ENCODE results near the gene PLXNA4.

DNA sequence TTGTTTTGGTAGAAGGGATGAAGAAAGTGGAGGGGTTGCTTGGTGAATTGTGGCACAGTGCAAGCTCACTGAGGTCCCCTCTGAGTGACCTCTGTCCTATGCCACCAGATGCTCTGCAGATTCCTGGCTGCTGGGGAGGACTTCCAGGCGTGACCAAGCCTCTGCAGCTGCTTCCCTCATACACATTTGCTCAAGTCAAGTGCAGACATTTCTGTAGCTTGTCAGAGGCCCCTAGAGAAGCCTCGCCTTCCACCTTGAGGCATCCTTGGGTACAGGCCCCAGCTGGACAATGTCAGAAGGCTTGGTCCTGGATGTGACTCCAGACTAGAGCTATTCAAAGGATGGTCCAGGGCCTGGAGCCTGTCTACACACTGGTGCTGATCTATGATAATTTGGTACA lies 464.2 kb downstream of the PLXNA4 start:
- TF ChIP-seq REST (IDR thresholded peaks at IDR 0.05; ENCODE audit: insufficient read depth in 1 of 2, low read depth in 2 of 2, low read length in 2 of 2) (no peak), SIN3A (IDR thresholded peaks at IDR 0.05; ENCODE audit: borderline replicate concordance, insufficient read depth, low read length) (no peak), POLR2AphosphoS5 (IDR thresholded peaks at IDR 0.05; ENCODE audit: low read depth, low read length) (no peak), TAF1 (IDR thresholded peaks at IDR 0.05; ENCODE audit: borderline replicate concordance, insufficient read depth, low read length) (no peak), FOXP2 (optimal IDR thresholded peaks at IDR 0.05; ENCODE audit: borderline replicate concordance, extremely low read depth, extremely low read length, insufficient read depth) (no peak)
